Endothelial cell of umbilical vein (primary cell): Measurements from ENCODE around the gene PYHIN1. TPM values are rescaled to one million over a fixed set of nuclear protein-coding genes. Genes with fewer than 3 reads are reported as not detected.
A peak's percentile ranks its signal among the peaks of the same experiment; 100 is the strongest.

Experiments
- BruUV-seq: library from RNA; stranded (reverse); fragments of 400-500 nt; replicated peaks from 2 replicates; lab custom pipeline; 2021; lab: Mats Ljungman, UMichigan
- CTCF ChIA-PET: fragments of 300-600, 350-600 bp; sonication (Branson Sonifier 250); formaldehyde crosslinking; loops from one replicate; lab custom pipeline; 2021; ENCODE audit warnings: antibody characterized with exemption, inconsistent platforms; lab: Charles Lee
- POLR2A ChIA-PET: fragments of 300-600, 350-600 bp; sonication (Branson Sonifier 250); formaldehyde crosslinking; loops from one replicate; lab custom pipeline; 2021; ENCODE audit warnings: antibody characterized with exemption, inconsistent platforms; lab: Charles Lee
- DNase-seq: peaks from one replicate; pipeline ENCODE4 v3.0.0-alpha.2; 2011; ENCODE audit warnings: low read depth, low spot score
- FAIRE-seq: peaks from 2 replicates; lab custom pipeline; 2011; peaks lifted over from hg19 to GRCh38; lab: Jason Lieb, UNC
- H2AFZ ChIP-seq: 2 replicates; pipeline ENCODE4 v1.6.0; 2012; ENCODE audit warnings: low read depth, low read length, control low read depth, inconsistent platforms
- H3K27ac ChIP-seq: 2 replicates; pipeline ENCODE4 v1.5.1; 2011; ENCODE audit warnings: low read depth, mild to moderate bottlenecking, control low read depth, low read length, moderate library complexity; ENCODE audit not compliant: insufficient read depth
- H3K27me3 ChIP-seq, 2 experiments: 2 replicates each; pipeline versions ENCODE4 v1.6.0 to v1.6.1; 2011; ENCODE audit warnings: low read length in 2 of 2, mixed read lengths in 1 of 2; ENCODE audit not compliant: control insufficient read depth in 2 of 2, insufficient read depth in 2 of 2
- H3K36me3 ChIP-seq, 2 experiments: 2 replicates in 1 of 2; 3 replicates in 1 of 2; pipeline ENCODE4 v1.5.1; 2011; ENCODE audit warnings: low read length in 2 of 2, mild to moderate bottlenecking in 1 of 2, moderate library complexity in 1 of 2; ENCODE audit not compliant: control insufficient read depth in 2 of 2, insufficient read depth in 2 of 2; ENCODE audit errors: extremely low read depth in 1 of 2
- H3K4me1 ChIP-seq: 3 replicates; pipeline ENCODE4 v1.5.1; 2011; ENCODE audit warnings: mild to moderate bottlenecking, low read length; ENCODE audit not compliant: control insufficient read depth, insufficient read depth; ENCODE audit errors: extremely low read depth
- H3K4me2 ChIP-seq: 2 replicates; pipeline ENCODE4 v1.6.1; 2011; ENCODE audit warnings: low read length, control low read depth, mixed read lengths; ENCODE audit not compliant: insufficient read depth
- H3K4me3 ChIP-seq, 3 experiments: fragments of 200-600 bp in 1 of 3; sonication (generic), shearing (Covaris generic) in 1 of 3; replicated peaks in 1 of 3; 2 replicates each; pipeline ENCODE4 v1.5.1; 2011 to 2016; ENCODE audit warnings: control low read depth in 3 of 3, low read length in 3 of 3, mild to moderate bottlenecking in 2 of 3, inconsistent platforms in 1 of 3, low read depth in 1 of 3, moderate library complexity in 1 of 3; ENCODE audit not compliant: insufficient read depth in 1 of 3
- H3K79me2 ChIP-seq: 2 replicates; pipeline ENCODE4 v1.6.0; 2012; ENCODE audit warnings: low read length, inconsistent platforms; ENCODE audit not compliant: control insufficient read depth, insufficient read depth
- H3K9ac ChIP-seq: replicated peaks from 2 replicates; pipeline ENCODE3; 2011; ENCODE audit warnings: low read length, control low read depth; ENCODE audit not compliant: insufficient read depth; ENCODE audit errors: extremely low read depth
- H3K9me1 ChIP-seq: replicated peaks from 3 replicates; pipeline ENCODE4 v1.6.0; 2011; ENCODE audit warnings: mild to moderate bottlenecking, low read length; ENCODE audit not compliant: control insufficient read depth, insufficient read depth; ENCODE audit errors: extremely low read depth
- H3K9me3 ChIP-seq: replicated peaks from 2 replicates; pipeline ENCODE4 v1.5.1; 2012; ENCODE audit warnings: low read length, inconsistent platforms; ENCODE audit not compliant: control insufficient read depth, insufficient read depth
- H4K20me1 ChIP-seq: replicated peaks from 2 replicates; pipeline ENCODE3; 2011; ENCODE audit warnings: mild to moderate bottlenecking, low read length; ENCODE audit not compliant: control insufficient read depth, insufficient read depth; ENCODE audit errors: extremely low read depth
- EZH2 ChIP-seq: IDR thresholded peaks from 2 replicates; pipeline ENCODE4 v1.6.1; 2012; ENCODE audit warnings: borderline replicate concordance, low read depth, mild to moderate bottlenecking, moderate library complexity, low read length, inconsistent platforms; ENCODE audit not compliant: severe bottlenecking
- FOS ChIP-seq: IDR thresholded peaks from 2 replicates; pipeline ENCODE4 v1.6.1; 2011; ENCODE audit warnings: mild to moderate bottlenecking, low read length, moderate library complexity, borderline replicate concordance; ENCODE audit not compliant: insufficient read depth
- GATA2 ChIP-seq: IDR thresholded peaks from 2 replicates; pipeline ENCODE4 v1.7.0; 2011; ENCODE audit warnings: low read depth, mild to moderate bottlenecking, moderate library complexity, mixed read lengths, low read length; ENCODE audit not compliant: insufficient read length, insufficient read depth
- JUN ChIP-seq: IDR thresholded peaks from 2 replicates; pipeline ENCODE4 v1.6.1; 2011; ENCODE audit warnings: borderline replicate concordance, low read depth; ENCODE audit not compliant: insufficient read length, insufficient read depth
- MAX ChIP-seq: IDR thresholded peaks from 2 replicates; pipeline ENCODE4 v1.6.1; 2011; ENCODE audit not compliant: insufficient read depth, insufficient read length
- MYC ChIP-seq: IDR thresholded peaks from one replicate; pipeline ENCODE4 v1.6.1; 2011; ENCODE audit warnings: mild to moderate bottlenecking, low read depth, low read length
- POLR2A ChIP-seq: IDR thresholded peaks from 2 replicates; pipeline ENCODE4 v1.6.1; 2012; ENCODE audit warnings: low read depth, mild to moderate bottlenecking, control low read depth, low read length
- POLR2AphosphoS5 ChIP-seq: IDR thresholded peaks from 2 replicates; pipeline ENCODE4 v1.6.1; 2012; ENCODE audit warnings: low read depth, mild to moderate bottlenecking, control low read depth, low read length, moderate library complexity; ENCODE audit not compliant: insufficient read depth
- dilution Hi-C: fragments of 300-500 bp; cut with MboI; formaldehyde crosslinking; loops from one replicate; pipeline ENCODE4 v1.15.0; 2019; ENCODE audit warnings: low sequenced_read_pairs; ENCODE audit not compliant: extremely low pct_ligation_motif_present
- intact Hi-C: fragments of 100-400 bp; cut with micrococcal nuclease; formaldehyde crosslinking; loops from one replicate; pipeline ENCODE4 v1.10.0; 2022
- polyA plus RNA-seq, 4 experiments: library from polyadenylated mRNA; depleted of rRNA in 3 of 4; stranded (reverse) in 3 of 4; unstranded in 1 of 4; fragments of >200 nt; gene quantifications; 2 replicates each; pipeline versions ENCODE4 v1.2.1 to v1.2.3, GENCODE V29; 2011 to 2012; ENCODE audit warnings: missing spikeins in 1 of 4
- total RNA-seq: library from RNA; stranded (reverse); gene quantifications from 2 replicates; pipeline ENCODE4 v1.2.3, GENCODE V29; 2021
- TF ChIP-seq, protein P1 (sequence below), 2 donors: IDR thresholded peaks; 1 replicate in 1 of 2; 2 replicates in 1 of 2; pipeline ENCODE4 v1.5.1; 2011; ENCODE audit warnings: low read length in 2 of 2, mild to moderate bottlenecking in 2 of 2, moderate library complexity in 2 of 2, control low read depth in 1 of 2, inconsistent platforms in 1 of 2, low read depth in 1 of 2; ENCODE audit not compliant: insufficient read depth in 1 of 2; ENCODE audit errors: extremely low read depth in 1 of 2

Gene PYHIN1
- total and polyA plus RNA-seq, 2 donors (not counting 3 experiments of a cell fraction or from before 2014, with no cell fraction given), result not detected

GRCh38 chr1:159014851-159015250 lies 83.5 kb downstream of the PYHIN1 start:
- H3K27me3 ChIP-seq, result no peaks in the 10 kb centered on the region
- ChIA-PET CTCF (interaction anchor here (1.2 to 1.6 kb wide), 2 partner anchors 11 to 15 kb away, joined by 5 to 6 read pairs; no protein-coding TSS in a partner anchor), POLR2A (no interaction called here)
- dilution Hi-C loops, result no loop called here
- peaks cover 80% of the 10 kb centered on the region for H3K79me2 ChIP-seq
- H3K4me1 ChIP-seq, result peaks cover 51% of the 10 kb centered on the region
- peak overlapping the region; percentile 27 for H3K27ac ChIP-seq
- FAIRE-seq (no peak), DNase-seq (no peak)
- H3K9me3 ChIP-seq, result no peaks in the 10 kb centered on the region
- TF ChIP-seq POLR2AphosphoS5, result no peak
- TF ChIP-seq POLR2A, result no peak
- TF ChIP-seq GATA2, result no peak
- TF ChIP-seq MYC, result no peak
- no peak for TF ChIP-seq MAX
- TF ChIP-seq, protein P1, sequence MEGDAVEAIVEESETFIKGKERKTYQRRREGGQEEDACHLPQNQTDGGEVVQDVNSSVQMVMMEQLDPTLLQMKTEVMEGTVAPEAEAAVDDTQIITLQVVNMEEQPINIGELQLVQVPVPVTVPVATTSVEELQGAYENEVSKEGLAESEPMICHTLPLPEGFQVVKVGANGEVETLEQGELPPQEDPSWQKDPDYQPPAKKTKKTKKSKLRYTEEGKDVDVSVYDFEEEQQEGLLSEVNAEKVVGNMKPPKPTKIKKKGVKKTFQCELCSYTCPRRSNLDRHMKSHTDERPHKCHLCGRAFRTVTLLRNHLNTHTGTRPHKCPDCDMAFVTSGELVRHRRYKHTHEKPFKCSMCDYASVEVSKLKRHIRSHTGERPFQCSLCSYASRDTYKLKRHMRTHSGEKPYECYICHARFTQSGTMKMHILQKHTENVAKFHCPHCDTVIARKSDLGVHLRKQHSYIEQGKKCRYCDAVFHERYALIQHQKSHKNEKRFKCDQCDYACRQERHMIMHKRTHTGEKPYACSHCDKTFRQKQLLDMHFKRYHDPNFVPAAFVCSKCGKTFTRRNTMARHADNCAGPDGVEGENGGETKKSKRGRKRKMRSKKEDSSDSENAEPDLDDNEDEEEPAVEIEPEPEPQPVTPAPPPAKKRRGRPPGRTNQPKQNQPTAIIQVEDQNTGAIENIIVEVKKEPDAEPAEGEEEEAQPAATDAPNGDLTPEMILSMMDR (IDR thresholded peaks at IDR 0.05; ENCODE audit: extremely low read depth in 1 of 2, insufficient read depth in 1 of 2, low read depth in 1 of 2, low read length in 2 of 2), result no peak
- TF ChIP-seq EZH2, result no peak
- TF ChIP-seq FOS, result no peak
- TF ChIP-seq JUN, result no peak
- no peak overlapping the region for H3K4me2 ChIP-seq
- H3K9me1 ChIP-seq, result no peaks in the 10 kb centered on the region
- no TSS peak for BruUV-seq
- intact Hi-C loops, result loop anchor here (1.0 to 10.0 kb wide), 3 partner anchors 15 to 907 kb away; no protein-coding TSS in a partner anchor
- H4K20me1 ChIP-seq, result no peaks in the 10 kb centered on the region
- no peak overlapping the region for H2AFZ ChIP-seq
- H3K36me3 ChIP-seq, result peaks cover 16 to 29% of the 10 kb centered on the region in 2 experiments
- H3K4me3 ChIP-seq, result no peak overlapping the region
- no peak overlapping the region for H3K9ac ChIP-seq
